ENCODE data around the gene RAB5IF. TPM values are rescaled to one million over a fixed set of nuclear protein-coding genes. Genes with fewer than 3 reads are reported as not detected.
"Not testable (repeated sequence)": the region's sequence is repeated elsewhere in the genome, so short reads cannot be mapped to it uniquely, and the experiment has no call there.

RAB5IF gene
- total RNA-seq, 1 donor, result 96.2 TPM

GRCh38 chr20:36632147-36632486, 26.5 kb downstream of the RAB5IF start:
- H3K9me3 ChIP-seq (ENCODE audit: low read depth, low read length), result no peaks in the 10 kb centered on the region
- H3K27me3 ChIP-seq (ENCODE audit: insufficient read depth, low read length), result no peaks in the 10 kb centered on the region
- H3K4me3 ChIP-seq (ENCODE audit: low read length), result no peak overlapping the region
- H3K4me1 ChIP-seq (ENCODE audit: insufficient read depth, low read length), result peaks cover 38% of the 10 kb centered on the region

GRCh38 chr20:36632487-36633284, 27.1 kb downstream of the RAB5IF start:
- Histone ChIP-seq H3K4me1 (ENCODE audit: insufficient read depth, low read length) (peaks cover 38% of the 10 kb centered on the region), H3K9me3 (ENCODE audit: low read depth, low read length) (no peaks in the 10 kb centered on the region), H3K4me3 (ENCODE audit: low read length) (no peak overlapping the region), H3K27me3 (ENCODE audit: insufficient read depth, low read length) (no peaks in the 10 kb centered on the region)

GRCh38 chr20:36633285-36633772, 27.8 kb downstream of the RAB5IF start:
- Histone ChIP-seq H3K27me3 (ENCODE audit: insufficient read depth, low read length) (no peaks in the 10 kb centered on the region), H3K9me3 (ENCODE audit: low read depth, low read length) (no peaks in the 10 kb centered on the region), H3K4me1 (ENCODE audit: insufficient read depth, low read length) (peaks cover 36% of the 10 kb centered on the region), H3K4me3 (ENCODE audit: low read length) (no peak overlapping the region)

GRCh38 chr20:36634342-36634741, 28.8 kb downstream of the RAB5IF start:
- Histone ChIP-seq H3K27me3 (ENCODE audit: insufficient read depth, low read length) (no peaks in the 10 kb centered on the region), H3K4me1 (ENCODE audit: insufficient read depth, low read length) (peaks cover 26% of the 10 kb centered on the region), H3K9me3 (ENCODE audit: low read depth, low read length) (no peaks in the 10 kb centered on the region), H3K4me3 (ENCODE audit: low read length) (no peak overlapping the region)

GRCh38 chr20:36638876-36639400, 33.4 kb downstream of the RAB5IF start:
- not testable (repeated sequence) for H3K27me3 ChIP-seq (ENCODE audit: insufficient read depth, low read length); H3K9me3 ChIP-seq (ENCODE audit: low read depth, low read length); H3K4me3 ChIP-seq (ENCODE audit: low read length)
- H3K4me1 ChIP-seq (ENCODE audit: insufficient read depth, low read length), result peaks cover 20% of the 10 kb centered on the region

- no peaks in the 10 kb centered on the region for H3K9me3 ChIP-seq (ENCODE audit: low read depth, low read length)
- H3K27me3 ChIP-seq (ENCODE audit: insufficient read depth, low read length), result no peaks in the 10 kb centered on the region
- H3K4me1 ChIP-seq (ENCODE audit: insufficient read depth, low read length), result peaks cover 34% of the 10 kb centered on the region
These were observed 35.9 kb downstream of the RAB5IF start for GRCh38 chr20:36641506-36641843.

GRCh38 chr20:36642136-36642535, 36.6 kb downstream of the RAB5IF start:
- Histone ChIP-seq H3K27me3 (ENCODE audit: insufficient read depth, low read length) (no peaks in the 10 kb centered on the region), H3K4me1 (ENCODE audit: insufficient read depth, low read length) (peaks cover 37% of the 10 kb centered on the region), H3K9me3 (ENCODE audit: low read depth, low read length) (no peaks in the 10 kb centered on the region), H3K4me3 (ENCODE audit: low read length) (no peak overlapping the region)

More at GRCh38 chr20:36641506-36641843, 35.9 kb downstream of the RAB5IF start:
- no peak overlapping the region for H3K4me3 ChIP-seq (ENCODE audit: low read length)

GRCh38 chr20:36644032-36644705, 38.6 kb downstream of the RAB5IF start:
- peak overlapping the region; percentile 32 for H3K4me3 ChIP-seq (ENCODE audit: low read length)
- H3K4me1 ChIP-seq (ENCODE audit: insufficient read depth, low read length), result peaks cover 37% of the 10 kb centered on the region
- no peaks in the 10 kb centered on the region for H3K27me3 ChIP-seq (ENCODE audit: insufficient read depth, low read length)
- no peaks in the 10 kb centered on the region for H3K9me3 ChIP-seq (ENCODE audit: low read depth, low read length)

- H3K4me3 ChIP-seq (ENCODE audit: low read length), result peak overlapping the region; percentile 32
These were observed 39.1 kb downstream of the RAB5IF start for GRCh38 chr20:36644706-36645095.

GRCh38 chr20:36645353-36645752, 39.8 kb downstream of the RAB5IF start:
- peak overlapping the region; percentile 47 for H3K4me3 ChIP-seq (ENCODE audit: low read length)
- H3K4me1 ChIP-seq (ENCODE audit: insufficient read depth, low read length), result peaks cover 37% of the 10 kb centered on the region

More at GRCh38 chr20:36644706-36645095, 39.1 kb downstream of the RAB5IF start:
- Histone ChIP-seq H3K4me1 (ENCODE audit: insufficient read depth, low read length) (peaks cover 37% of the 10 kb centered on the region), H3K27me3 (ENCODE audit: insufficient read depth, low read length) (no peaks in the 10 kb centered on the region), H3K9me3 (ENCODE audit: low read depth, low read length) (no peaks in the 10 kb centered on the region)

GRCh38 chr20:36645998-36646397, 40.4 kb downstream of the RAB5IF start, which contains the start of gene SLA2:
SLA2 (minus strand) TSS chr20:36646196; CDS start chr20:36641335, 4,861 bp downstream.
- peaks cover 37% of the 10 kb centered on the region for H3K4me1 ChIP-seq (ENCODE audit: insufficient read depth, low read length)

More at GRCh38 chr20:36645353-36645752, 39.8 kb downstream of the RAB5IF start:
- no peaks in the 10 kb centered on the region for H3K9me3 ChIP-seq (ENCODE audit: low read depth, low read length)
- H3K27me3 ChIP-seq (ENCODE audit: insufficient read depth, low read length), result no peaks in the 10 kb centered on the region

GRCh38 chr20:36646678-36647077, 41.1 kb downstream of the RAB5IF start:
- Histone ChIP-seq H3K4me1 (ENCODE audit: insufficient read depth, low read length) (peaks cover 37% of the 10 kb centered on the region), H3K9me3 (ENCODE audit: low read depth, low read length) (no peaks in the 10 kb centered on the region), H3K4me3 (ENCODE audit: low read length) (no peak overlapping the region), H3K27me3 (ENCODE audit: insufficient read depth, low read length) (no peaks in the 10 kb centered on the region)

More at GRCh38 chr20:36645998-36646397, 40.4 kb downstream of the RAB5IF start, which contains the start of gene SLA2:
- H3K9me3 ChIP-seq (ENCODE audit: low read depth, low read length), result no peaks in the 10 kb centered on the region
- no peaks in the 10 kb centered on the region for H3K27me3 ChIP-seq (ENCODE audit: insufficient read depth, low read length)
- peak within 1 kb of the TSS; percentile 47 for H3K4me3 ChIP-seq (ENCODE audit: low read length)

GRCh38 chr20:36647196-36648121, 41.9 kb downstream of the RAB5IF start:
- H3K27me3 ChIP-seq (ENCODE audit: insufficient read depth, low read length), result no peaks in the 10 kb centered on the region
- H3K9me3 ChIP-seq (ENCODE audit: low read depth, low read length), result no peaks in the 10 kb centered on the region
- no peak overlapping the region for H3K4me3 ChIP-seq (ENCODE audit: low read length)
- H3K4me1 ChIP-seq (ENCODE audit: insufficient read depth, low read length), result peaks cover 31% of the 10 kb centered on the region

GRCh38 chr20:36653456-36653855, 47.9 kb downstream of the RAB5IF start:
- Histone ChIP-seq H3K4me1 (ENCODE audit: insufficient read depth, low read length) (peaks cover 6% of the 10 kb centered on the region), H3K9me3 (ENCODE audit: low read depth, low read length) (no peaks in the 10 kb centered on the region), H3K4me3 (ENCODE audit: low read length) (no peak overlapping the region), H3K27me3 (ENCODE audit: insufficient read depth, low read length) (no peaks in the 10 kb centered on the region)
